ENCODE data around the gene SLC23A1.

GRCh38 chr5:139413963-139414362 lies 30.9 kb upstream of the SLC23A1 start:
- TF ChIP-seq, protein P1, sequence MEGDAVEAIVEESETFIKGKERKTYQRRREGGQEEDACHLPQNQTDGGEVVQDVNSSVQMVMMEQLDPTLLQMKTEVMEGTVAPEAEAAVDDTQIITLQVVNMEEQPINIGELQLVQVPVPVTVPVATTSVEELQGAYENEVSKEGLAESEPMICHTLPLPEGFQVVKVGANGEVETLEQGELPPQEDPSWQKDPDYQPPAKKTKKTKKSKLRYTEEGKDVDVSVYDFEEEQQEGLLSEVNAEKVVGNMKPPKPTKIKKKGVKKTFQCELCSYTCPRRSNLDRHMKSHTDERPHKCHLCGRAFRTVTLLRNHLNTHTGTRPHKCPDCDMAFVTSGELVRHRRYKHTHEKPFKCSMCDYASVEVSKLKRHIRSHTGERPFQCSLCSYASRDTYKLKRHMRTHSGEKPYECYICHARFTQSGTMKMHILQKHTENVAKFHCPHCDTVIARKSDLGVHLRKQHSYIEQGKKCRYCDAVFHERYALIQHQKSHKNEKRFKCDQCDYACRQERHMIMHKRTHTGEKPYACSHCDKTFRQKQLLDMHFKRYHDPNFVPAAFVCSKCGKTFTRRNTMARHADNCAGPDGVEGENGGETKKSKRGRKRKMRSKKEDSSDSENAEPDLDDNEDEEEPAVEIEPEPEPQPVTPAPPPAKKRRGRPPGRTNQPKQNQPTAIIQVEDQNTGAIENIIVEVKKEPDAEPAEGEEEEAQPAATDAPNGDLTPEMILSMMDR (IDR thresholded peaks at IDR 0.05 in 4 of 5, conservative IDR thresholded peaks at IDR 0.05 in 1 of 5), result no peak
- no peak for TF ChIP-seq POLR2A (IDR thresholded peaks at IDR 0.05)
